Endodermal cell (in vitro differentiated cells): ENCODE measurements around the gene LECT2. TPM values are rescaled to one million over a fixed set of nuclear protein-coding genes. Genes with fewer than 3 reads are reported as not detected.

Source experiments
- DNase-seq: peaks from one replicate; pipeline ENCODE4 v3.0.0-alpha.2; 2017
- H3K27ac ChIP-seq: 2 replicates; pipeline ENCODE4 v1.5.1; 2013; ENCODE audit warnings: mild to moderate bottlenecking, low read depth, low read length, moderate library complexity
- H3K27me3 ChIP-seq: 2 replicates; pipeline ENCODE4 v1.6.1; 2013; ENCODE audit warnings: mild to moderate bottlenecking, low read length, moderate library complexity; ENCODE audit not compliant: insufficient read depth, control insufficient read depth, poor library complexity, severe bottlenecking
- H3K36me3 ChIP-seq: 2 replicates; pipeline ENCODE4 v1.7.0; 2013; ENCODE audit warnings: mild to moderate bottlenecking, low read length, moderate library complexity; ENCODE audit not compliant: control insufficient read depth, insufficient read depth
- H3K4me1 ChIP-seq: one replicate; pipeline ENCODE4 v1.7.0; 2013; ENCODE audit warnings: low read length; ENCODE audit not compliant: control insufficient read depth, insufficient read depth
- H3K4me3 ChIP-seq: 2 replicates; pipeline ENCODE4 v1.5.1; 2013; ENCODE audit warnings: mild to moderate bottlenecking, low read length, moderate library complexity
- H3K9ac ChIP-seq: 2 replicates; pipeline ENCODE4 v1.6.1; 2013; ENCODE audit warnings: mild to moderate bottlenecking, low read length, moderate library complexity; ENCODE audit not compliant: poor library complexity, severe bottlenecking; ENCODE audit errors: extremely low read depth
- H3K9me3 ChIP-seq: 2 replicates; pipeline ENCODE4 v1.6.1; 2013; ENCODE audit warnings: mild to moderate bottlenecking, low read length, moderate library complexity; ENCODE audit not compliant: control insufficient read depth
- H3K27ac Mint-ChIP-seq: 2 replicates; pipeline ENCODE4 v1.8.0; 2020; ENCODE audit warnings: mixed read lengths
- H3K27me3 Mint-ChIP-seq: 2 replicates; pipeline ENCODE4 v1.8.0; 2021; ENCODE audit warnings: mild to moderate bottlenecking, mixed read lengths; ENCODE audit not compliant: insufficient read depth
- H3K36me3 Mint-ChIP-seq: 2 replicates; pipeline ENCODE4 v1.8.0; 2020; ENCODE audit warnings: low read depth, mixed read lengths
- H3K4me1 Mint-ChIP-seq: 2 replicates; pipeline ENCODE4 v1.8.0; 2020; ENCODE audit warnings: mixed read lengths
- H3K4me3 Mint-ChIP-seq: 2 replicates; pipeline ENCODE4 v1.8.0; 2020; ENCODE audit warnings: mild to moderate bottlenecking, moderate library complexity, mixed read lengths
- H3K9me3 Mint-ChIP-seq: 2 replicates; pipeline ENCODE4 v1.8.0; 2020; ENCODE audit warnings: mild to moderate bottlenecking, mixed read lengths
- WGBS, 2 experiments: methylation state at CpG; one replicate each; pipeline versions ENCODE4 v1.1.5 to v1.1.7; 2013; ENCODE audit warnings: missing lambda C conversion rate in 2 of 2, mixed read lengths in 1 of 2; ENCODE audit not compliant: insufficient coverage in 1 of 2, insufficient read length in 1 of 2; 5-methylcytosine and 5-hydroxymethylcytosine counted together
- total RNA-seq, 2 donors: library from RNA; stranded (reverse); fragmentation: NEBNext Ultra II Directional in 1 of 2; extraction: Animal tissue kit (Norgen Biotek cat#: 25700) in 1 of 2; gene quantifications; 2 replicates in 1 of 2; 3 replicates in 1 of 2; pipeline ENCODE4 v1.2.1, GENCODE V29; 2021
- TF ChIP-seq, protein P1 (sequence below): fragments of 200-600 bp; sonication (generic); conservative IDR thresholded peaks from 2 replicates; pipeline ENCODE4 v1.5.0; 2021; ENCODE audit warnings: antibody characterized with exemption, mild to moderate bottlenecking

Gene LECT2
- total RNA-seq, 2 donors from 2014 or later = not detected

DNA sequence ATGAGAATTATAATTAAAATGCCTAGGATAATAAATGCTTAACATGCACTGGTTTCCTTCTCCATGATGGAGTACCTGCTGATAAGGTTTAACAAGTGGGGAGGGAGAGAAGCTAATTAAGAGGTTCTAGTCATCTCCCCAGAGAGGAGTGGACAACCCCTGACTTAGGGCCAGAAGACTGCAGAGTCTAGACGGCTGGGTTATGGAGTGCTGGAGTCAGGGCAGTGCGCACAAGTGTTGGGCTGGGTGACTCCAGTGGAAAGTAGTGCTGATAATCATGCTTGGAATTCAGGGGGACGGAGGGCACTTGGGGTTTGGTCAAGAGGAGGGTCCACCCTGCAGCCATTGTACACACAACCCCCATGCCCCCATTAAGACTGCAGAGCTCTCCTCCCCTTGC, 41.2 kb upstream of the LECT2 start:
- Histone ChIP-seq H3K27me3 (no peaks in the 10 kb centered on the region), H3K36me3 (no peaks in the 10 kb centered on the region), H3K9ac (no peak overlapping the region), H3K9me3 (no peaks in the 10 kb centered on the region), H3K4me1 (no peaks in the 10 kb centered on the region), H3K27ac (no peak overlapping the region), H3K4me3 (no peak overlapping the region)
- Mint-ChIP-seq H3K4me1 (no peaks in the 10 kb centered on the region), H3K9me3 (no peaks in the 10 kb centered on the region), H3K27ac (no peak overlapping the region), H3K27me3 (peaks cover 12% of the 10 kb centered on the region), H3K4me3 (no peak overlapping the region), H3K36me3 (no peaks in the 10 kb centered on the region)
- 95 to 100% methylated on average over 2 to 3 of the region's 3 CpGs for WGBS, 2 experiments
- peak; percentile 17 for DNase-seq
- TF ChIP-seq, protein P1, sequence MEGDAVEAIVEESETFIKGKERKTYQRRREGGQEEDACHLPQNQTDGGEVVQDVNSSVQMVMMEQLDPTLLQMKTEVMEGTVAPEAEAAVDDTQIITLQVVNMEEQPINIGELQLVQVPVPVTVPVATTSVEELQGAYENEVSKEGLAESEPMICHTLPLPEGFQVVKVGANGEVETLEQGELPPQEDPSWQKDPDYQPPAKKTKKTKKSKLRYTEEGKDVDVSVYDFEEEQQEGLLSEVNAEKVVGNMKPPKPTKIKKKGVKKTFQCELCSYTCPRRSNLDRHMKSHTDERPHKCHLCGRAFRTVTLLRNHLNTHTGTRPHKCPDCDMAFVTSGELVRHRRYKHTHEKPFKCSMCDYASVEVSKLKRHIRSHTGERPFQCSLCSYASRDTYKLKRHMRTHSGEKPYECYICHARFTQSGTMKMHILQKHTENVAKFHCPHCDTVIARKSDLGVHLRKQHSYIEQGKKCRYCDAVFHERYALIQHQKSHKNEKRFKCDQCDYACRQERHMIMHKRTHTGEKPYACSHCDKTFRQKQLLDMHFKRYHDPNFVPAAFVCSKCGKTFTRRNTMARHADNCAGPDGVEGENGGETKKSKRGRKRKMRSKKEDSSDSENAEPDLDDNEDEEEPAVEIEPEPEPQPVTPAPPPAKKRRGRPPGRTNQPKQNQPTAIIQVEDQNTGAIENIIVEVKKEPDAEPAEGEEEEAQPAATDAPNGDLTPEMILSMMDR = no peak

DNA sequence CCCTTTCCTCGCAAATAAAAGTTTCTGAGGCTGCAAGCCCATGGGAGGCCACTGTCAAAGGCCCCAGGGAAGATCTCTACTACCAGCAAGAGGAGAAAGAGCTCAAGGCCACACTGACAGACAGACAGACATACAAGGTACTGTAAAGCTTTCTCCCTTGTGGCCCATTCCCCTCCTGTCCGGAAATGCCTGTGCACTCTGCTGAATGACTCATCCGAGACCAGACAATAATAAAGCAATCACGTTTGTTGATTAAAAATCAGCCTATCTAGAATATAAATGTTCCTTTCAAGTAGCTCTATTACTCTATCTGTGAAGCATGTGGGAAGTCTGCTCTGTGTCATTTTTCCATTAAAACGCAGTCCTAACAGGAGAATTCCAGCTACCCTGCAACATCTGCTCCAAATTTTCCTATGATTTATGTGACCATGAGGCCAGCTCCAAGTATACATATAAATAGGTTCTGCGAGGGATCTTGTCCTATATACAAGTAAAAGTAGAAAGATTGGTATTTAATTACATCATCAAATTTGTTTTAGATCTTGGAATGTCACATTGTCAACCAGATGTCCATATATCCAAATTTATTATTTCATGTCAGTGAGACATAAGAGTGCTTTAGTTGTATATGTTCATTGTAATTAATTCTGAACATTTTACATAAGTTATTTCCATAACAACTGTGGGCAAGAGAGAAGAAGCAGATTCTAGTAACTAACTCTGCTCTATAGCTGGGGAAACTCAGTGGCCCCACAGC, 39.3 kb upstream of the LECT2 start:
- Histone ChIP-seq H3K9me3 (no peaks in the 10 kb centered on the region), H3K27ac (peak overlapping the region; percentile 38), H3K4me1 (no peaks in the 10 kb centered on the region), H3K27me3 (no peaks in the 10 kb centered on the region), H3K36me3 (no peaks in the 10 kb centered on the region), H3K9ac (no peak overlapping the region), H3K4me3 (no peak overlapping the region)
- H3K9me3 Mint-ChIP-seq = no peaks in the 10 kb centered on the region
- H3K36me3 Mint-ChIP-seq = no peaks in the 10 kb centered on the region
- DNase-seq = peak; percentile 17
- no peak overlapping the region for H3K27ac Mint-ChIP-seq
- WGBS, 2 experiments = 75 to 85% methylated on average over 3 to 6 of the region's 6 CpGs
- TF ChIP-seq, protein P1 = no peak
- peaks cover 13% of the 10 kb centered on the region for H3K27me3 Mint-ChIP-seq
- H3K4me1 Mint-ChIP-seq = no peaks in the 10 kb centered on the region
- no peak overlapping the region for H3K4me3 Mint-ChIP-seq

DNA sequence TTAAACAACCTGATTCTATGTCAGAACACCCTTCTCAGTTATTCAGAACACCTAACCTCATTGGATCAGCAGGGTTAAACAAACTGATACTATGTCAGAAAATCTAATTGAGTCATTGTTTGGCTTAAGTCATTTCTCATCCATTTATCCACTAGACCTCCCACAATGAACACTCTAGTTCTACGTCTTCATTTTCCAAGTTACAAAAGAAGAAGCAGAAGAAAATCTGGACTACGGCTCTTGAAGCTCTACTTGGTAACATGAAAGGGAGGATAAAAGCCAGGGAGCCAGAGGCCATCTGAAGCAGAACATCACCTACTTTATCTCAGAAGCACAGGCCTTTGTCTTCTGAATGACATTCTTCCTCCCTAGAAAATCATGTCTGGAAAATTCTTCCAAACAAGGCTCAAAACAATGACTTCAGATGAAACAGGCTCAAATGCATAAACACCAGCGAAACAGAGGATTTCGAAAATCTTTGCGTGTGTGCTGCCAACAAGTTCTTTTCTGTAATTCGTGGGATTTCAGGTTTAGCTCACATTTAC, 38.6 kb upstream of the LECT2 start:
- Histone ChIP-seq H3K27me3 (no peaks in the 10 kb centered on the region), H3K4me3 (no peak overlapping the region), H3K4me1 (no peaks in the 10 kb centered on the region), H3K9ac (no peak overlapping the region), H3K9me3 (no peaks in the 10 kb centered on the region), H3K36me3 (no peaks in the 10 kb centered on the region), H3K27ac (peak overlapping the region; percentile 38)
- Mint-ChIP-seq H3K27me3 (peaks cover 15% of the 10 kb centered on the region), H3K9me3 (no peaks in the 10 kb centered on the region), H3K4me3 (no peak overlapping the region), H3K4me1 (no peaks in the 10 kb centered on the region), H3K27ac (no peak overlapping the region), H3K36me3 (no peaks in the 10 kb centered on the region)
- WGBS, 2 experiments = 88 to 93% methylated on average over 5 to 6 of the region's 6 CpGs
- TF ChIP-seq, protein P1 = no peak
- DNase-seq = no peak
